ENCODE measurements around the gene EDNRA.

EDNRA gene

DNA sequence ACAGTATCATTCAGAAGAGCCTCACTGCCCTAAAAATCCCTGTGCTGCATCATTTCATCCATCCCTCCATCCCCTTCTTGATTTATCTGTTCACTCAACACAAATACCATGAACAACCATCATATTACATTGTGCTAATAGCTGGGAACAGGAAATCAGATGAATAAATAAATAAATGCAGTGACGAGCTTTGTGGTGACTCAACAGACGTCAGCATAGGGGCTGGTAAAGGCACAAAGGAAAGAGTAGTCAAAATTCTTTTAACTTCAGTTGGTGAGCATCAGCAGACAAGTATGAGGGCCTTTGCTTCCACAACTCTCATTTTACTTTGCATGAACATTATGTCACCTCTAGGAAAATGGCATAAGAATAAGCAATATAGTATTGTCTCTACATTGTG is 65.5 kb downstream of the EDNRA start:
- DNase-seq: no peak

DNA sequence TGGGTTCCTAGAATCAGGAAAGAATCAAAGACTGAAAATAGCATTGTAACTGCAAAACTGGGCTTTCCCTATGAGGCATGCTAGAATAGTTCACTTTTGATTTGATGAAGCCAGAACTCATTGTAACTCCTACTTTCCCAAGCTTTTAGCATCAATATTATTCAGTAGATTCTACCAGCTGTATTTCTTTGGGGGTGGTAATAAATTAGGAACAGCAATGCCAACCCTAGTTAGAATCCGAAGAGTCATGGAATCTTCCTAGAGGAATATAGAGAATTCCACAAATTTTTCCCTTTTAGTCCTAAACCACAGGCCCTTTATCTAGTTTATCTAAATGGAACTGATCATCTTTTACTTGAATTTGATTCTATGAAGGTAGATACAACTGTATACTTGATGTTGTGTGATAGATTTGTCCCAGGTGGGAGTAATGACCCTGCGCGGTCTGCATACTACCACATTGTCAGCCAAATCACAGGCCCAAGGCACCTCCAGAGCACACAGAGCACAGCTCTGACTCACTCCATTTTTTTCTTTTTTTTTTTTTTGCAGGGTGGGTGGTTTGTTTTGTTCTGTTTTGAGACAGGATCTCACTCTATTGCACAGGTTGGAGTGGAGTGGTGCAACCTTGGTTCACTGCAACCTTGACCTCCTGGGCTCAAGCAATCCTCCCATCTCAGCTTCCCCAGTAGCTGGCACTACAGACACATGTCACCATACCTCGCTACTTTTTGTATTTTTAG is 66.6 kb downstream of the EDNRA start:
- no peak for DNase-seq

DNA sequence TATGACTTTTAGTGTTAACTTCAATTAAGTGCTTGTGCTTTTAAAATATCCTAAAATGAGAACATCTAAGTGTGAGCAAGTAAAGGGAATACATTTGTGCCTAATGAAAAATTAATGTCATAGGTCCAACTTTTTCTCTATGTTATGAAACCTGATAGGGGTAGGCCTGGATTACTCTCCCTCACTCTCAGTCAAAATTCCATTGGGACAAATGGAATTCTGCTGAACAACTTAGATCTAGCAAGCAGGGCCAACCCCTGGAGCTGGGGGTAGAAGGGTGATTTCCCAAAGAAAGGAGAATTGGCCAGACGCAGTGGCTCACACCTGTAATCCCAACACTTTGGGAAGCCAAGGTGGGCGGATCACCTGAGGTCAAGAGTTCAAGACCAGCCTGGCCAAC is 67.4 kb downstream of the EDNRA start:
- no peak for DNase-seq

DNA sequence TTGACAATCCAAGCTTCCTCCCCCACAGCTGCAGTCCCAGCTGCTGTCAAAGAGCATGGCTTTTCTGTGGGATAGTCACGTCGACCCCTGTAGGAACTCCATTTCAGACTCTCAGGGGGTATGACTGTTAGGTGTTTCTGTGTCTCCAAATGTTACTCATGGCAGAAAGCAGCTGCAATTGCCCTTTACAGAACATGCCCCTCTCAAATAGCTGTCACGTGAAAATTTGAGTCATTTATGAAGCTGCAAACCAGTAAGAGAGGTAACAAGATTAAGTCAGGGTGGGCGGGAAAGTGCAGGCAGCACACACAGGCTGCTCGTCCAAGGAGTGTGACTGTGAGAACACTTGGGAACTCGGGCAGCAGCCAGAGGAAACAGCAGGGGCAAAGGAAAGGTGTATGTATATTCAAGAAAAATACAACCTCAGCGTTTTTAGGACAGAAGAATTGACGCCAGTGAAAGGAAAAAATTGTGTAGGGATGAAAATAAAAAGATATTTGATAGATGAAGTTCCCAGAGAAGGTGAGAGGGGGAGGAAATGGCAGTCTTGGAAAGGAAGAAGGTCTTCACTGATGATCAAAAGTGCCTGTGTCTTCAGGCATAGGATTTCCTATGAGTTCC is 69.8 kb downstream of the EDNRA start:
- no peak for DNase-seq

DNA sequence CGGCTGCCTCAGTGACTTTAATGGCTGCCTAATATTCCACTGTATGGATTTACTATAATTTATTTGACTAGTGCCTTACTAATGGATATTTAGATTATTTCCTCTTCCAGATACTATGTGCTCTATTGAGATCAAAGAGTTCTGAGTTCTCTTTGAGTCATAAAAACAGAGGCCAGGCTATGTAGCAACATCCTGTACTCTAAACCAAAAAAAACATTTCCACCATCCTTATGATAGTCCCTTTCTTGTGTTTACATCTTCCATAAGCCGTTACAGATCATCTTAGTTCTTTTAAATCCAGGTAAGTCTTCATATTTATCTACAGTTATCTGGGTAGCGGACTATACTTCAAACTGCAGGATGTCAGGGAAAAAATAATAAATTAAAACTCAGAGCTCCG is 79.7 kb downstream of the EDNRA start:
- DNase-seq: no peak

DNA sequence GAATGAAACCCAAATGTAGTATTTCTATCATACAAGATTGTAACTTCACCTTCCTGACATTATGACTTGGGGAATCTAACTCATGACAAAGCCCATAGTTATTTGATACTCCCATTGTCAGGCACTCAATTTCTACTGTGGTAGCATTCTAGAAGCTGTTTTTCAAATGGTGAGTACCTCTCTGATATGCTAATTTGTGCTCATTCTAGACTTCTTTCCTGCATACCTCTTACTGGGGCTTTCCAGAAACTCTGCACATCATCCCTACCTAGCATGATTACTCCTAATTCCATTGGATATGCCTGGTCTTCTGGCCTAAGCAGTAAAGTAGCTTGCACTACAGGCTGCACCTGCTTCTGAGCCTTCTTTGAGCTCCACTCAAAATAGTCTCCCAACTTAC is 85.9 kb downstream of the EDNRA start:
- DNase-seq: no peak

DNA sequence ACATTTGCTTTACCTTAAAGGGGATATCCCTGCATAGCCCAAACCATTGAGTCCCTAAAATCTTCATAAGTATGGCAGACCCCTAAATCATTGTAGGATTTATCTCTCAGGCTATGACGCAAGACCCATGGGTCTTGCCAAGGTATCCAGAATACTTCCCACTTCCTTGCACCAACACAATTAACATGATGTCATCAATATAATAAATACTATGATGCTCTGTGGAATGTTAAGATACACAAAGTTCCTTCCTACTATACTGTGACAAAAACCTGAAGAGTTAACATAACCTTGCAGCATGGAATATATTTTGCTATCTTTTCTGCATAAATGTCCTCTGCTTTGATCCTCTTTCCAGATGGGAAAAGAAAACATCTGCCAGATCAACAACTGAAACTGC is 86.4 kb downstream of the EDNRA start:
- DNase-seq: no peak

DNA sequence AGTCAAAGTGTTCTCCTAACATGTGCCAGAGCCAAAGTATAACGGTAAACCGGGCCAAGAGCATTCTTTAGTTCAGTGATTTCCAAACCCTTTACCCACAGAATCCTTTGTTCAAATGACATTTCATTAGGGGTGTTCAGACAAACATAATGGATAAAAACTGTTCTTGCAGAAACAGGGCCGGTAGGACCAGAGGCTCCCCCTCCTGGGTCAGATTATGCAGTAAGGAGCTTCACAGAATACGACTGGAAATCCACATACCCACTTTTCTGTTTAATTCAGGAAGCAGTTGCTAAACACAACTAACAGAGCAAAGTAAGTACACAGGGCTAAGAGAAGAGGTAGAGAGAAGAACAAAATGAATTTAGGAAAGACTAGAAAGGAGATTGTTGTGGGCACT is 89.7 kb downstream of the EDNRA start:
- no peak for DNase-seq

DNA sequence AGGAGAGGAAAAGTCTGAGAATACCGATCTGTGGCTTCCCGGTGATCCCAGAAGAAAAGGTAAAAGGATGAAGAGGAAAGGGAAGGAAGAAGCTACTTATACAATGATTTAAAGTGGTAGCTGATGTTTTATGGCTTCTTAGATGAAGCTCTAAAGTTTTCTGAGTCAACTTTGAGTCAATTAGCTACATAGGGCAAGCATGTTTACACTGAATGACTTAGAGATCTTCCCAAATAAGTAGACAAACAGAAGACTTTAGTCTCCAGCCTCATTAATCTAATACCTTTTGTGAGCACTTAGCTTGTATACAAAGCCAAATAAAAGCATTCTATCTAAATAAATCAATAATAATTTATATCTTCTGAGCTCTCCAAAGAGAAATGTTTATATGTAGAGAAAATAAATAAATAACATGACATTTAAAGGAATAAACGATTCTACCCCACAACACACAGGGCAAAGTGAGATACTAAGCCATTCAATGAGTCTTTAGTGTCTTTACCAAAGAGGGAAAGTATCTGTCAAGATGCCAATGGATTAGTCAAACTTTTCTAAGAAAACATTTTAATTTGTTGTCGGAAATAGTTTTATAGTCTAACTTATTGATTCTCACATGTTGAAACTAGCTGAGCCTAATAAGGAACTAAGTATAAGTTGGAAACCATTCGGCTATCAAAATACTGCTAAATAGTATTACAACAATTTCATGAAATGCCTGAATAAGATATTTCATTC is 90.3 kb downstream of the EDNRA start:
- DNase-seq: no peak

DNA sequence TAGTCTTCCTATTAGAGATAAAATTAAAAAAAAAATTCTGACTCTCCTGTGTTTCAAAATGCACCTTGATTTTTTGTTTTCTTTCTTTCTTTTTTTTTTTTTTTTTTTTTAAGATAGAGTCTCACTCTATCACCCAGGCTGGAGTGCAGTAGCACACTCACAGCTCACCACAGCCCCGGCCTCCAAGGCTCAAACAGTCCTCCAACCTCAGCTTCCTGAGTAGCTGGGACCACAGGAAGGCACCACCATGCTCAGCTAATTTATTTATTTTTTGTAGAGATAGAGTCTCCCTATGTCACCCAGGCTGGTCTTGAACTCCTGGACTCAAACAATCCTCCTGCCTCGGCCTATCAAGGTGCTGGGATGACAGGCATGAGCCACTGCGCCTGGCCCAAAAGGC is 95.2 kb downstream of the EDNRA start:
- no peak for DNase-seq

DNA sequence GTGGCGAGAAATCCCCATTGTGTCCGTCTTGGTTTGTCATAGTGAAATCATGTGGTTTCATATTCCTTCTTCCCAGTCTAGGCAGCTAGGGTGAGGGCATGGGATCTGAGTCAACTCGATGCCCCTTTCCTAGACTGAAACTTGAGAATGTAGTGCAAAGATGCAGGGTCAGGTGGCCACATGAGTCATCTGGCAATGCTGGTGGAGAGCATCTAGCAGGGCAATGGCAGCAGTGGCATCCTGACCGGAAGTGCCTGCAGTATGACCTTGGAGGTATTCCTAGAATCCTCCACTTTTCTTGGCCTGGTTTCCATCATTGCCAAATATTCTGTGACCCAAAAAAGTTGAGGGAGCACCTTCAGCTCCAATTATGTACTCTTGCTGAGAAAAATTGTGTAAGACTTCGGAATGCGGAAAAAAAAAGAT is 97.2 kb downstream of the EDNRA start:
- no peak for DNase-seq

DNA sequence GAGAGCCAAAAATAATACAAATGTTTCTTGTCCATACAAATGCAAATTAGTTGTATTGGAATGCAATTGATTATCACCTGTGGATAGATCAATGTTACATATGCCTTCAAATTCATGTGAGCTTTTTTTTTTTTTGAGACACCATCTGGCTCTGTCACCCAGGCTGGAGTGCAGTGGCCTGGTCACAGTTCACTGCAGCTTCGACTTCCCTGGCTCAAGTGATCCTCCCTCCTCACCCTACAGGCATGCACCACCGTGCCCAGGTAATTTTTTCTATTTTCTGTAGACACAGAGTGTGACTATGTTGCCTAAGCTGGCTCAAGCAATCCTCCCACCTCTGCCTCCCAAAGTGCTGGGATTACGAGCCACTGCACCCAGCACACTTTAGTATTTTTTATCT is 97.7 kb downstream of the EDNRA start:
- no peak for DNase-seq

DNA sequence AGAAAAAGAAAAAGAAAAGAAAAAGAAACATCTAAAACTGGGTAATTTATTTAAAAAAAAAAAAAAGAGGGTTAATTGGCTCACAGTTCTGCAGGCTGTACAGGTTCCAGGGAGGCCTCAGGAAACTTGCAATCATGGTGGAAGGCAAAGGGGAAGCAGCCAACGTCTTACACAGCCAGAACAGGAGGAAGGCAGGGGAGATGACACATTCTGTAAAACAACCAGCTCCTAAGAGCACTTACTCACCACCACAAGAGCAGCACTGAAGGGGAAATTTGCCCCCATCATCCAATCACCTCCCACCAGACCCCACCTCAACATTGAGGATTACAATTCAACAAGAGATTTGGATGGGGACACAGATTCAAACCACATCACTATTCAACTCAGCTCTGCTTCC is 99.5 kb downstream of the EDNRA start:
- DNase-seq: no peak

DNA sequence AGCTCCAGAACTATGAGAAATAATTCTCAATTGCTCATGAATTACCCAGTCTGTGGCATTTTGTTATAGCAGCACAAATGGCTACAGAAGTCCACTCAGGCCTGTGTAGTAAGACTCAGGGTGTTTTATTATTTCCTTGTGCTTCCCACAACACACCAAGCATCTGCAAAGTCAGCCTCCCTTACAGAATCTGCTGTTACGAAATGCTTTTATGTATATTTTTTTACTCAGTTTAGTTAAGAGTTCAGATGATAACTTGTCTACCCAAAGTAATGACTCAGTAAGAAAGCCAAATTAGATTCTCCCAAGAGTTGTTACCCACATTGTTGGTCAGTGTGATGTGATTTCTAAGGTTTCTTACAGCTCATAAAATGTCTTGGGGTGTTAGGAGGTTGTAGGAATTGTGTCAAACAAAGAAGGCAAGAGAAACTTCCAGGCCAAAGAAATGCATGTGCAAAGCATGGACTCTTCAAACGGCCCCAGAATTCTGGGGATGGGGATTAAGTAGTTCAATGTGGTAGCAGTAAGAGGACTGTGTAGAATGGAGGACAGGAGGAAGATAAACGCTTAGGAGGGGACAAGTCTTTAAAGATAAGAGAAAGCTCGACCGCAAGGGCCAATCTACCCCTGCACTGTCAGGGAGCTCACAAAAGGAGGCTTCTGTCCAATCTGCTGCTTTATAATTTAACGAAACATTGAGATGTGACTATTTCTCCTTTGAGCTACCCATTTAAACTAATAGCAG is 100.9 kb downstream of the EDNRA start:
- no peak for DNase-seq

DNA sequence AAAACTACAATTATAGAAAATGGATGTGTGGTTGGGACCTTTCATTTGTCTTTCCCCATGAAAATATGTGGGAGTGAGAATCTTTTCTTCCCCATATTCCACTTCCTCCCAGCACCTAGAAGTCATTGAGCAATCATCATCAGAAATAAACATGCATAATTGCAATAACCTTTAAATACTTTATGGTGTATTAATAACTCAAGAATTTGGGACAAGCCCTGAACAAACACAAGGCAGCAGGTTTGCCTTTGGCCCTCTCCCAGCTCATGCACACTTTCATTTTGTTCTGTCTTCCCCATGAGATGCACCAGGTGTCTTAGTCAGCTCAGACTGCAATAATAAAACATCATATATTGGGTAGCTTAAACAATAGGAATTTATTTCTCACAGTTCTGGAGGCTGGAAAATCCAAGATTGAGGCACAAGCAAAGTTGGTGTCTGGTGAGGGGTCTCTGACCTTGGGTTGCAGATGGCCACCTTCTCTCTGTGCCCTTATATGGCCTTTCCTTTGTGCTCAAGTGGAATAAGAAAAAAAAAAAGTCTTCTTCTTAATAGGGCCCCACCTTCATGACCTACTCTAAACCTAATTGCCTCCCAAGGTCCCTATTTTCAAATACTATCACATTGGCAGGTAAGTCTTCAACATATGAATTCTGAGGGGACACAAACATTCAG is 101.6 kb downstream of the EDNRA start:
- no peak for DNase-seq

DNA sequence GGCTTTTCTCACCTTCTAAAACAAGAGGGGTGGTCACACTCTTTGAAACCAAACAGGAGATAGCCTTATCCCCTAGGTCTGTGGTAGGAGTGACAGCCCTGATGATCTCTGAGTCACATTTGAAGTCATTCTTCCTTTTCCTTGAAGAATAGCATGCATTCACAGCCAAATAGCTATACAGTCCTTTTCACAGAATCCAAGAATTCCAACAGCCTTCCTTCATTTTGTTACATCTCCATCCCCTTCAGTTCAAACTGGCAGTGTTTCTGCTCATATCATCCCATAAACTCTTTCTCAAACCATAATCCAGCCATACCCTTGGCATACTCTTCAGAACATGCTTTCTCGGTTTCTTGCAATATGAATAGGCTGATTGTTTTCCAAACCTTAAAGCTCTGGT is 103.0 kb downstream of the EDNRA start:
- no peak for DNase-seq

DNA sequence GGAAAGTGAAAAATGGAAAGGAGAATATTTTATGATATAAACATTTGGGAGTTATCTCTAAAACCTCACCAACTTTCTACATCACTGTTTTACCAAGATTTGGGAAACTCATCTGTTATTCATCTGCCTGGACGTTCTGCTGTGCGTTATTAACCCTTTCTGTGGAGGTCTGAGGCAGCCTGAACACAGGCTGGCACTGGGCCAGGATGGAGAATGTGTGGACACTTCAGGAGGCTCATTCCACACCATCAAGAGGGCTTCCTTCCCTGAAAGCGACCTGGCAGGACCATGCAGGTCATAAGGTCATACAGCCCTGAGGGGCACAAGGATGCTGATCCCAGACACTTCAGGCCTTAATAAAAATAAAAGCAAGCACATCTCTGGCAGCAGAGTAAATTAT is 105.1 kb downstream of the EDNRA start:
- DNase-seq: no peak

DNA sequence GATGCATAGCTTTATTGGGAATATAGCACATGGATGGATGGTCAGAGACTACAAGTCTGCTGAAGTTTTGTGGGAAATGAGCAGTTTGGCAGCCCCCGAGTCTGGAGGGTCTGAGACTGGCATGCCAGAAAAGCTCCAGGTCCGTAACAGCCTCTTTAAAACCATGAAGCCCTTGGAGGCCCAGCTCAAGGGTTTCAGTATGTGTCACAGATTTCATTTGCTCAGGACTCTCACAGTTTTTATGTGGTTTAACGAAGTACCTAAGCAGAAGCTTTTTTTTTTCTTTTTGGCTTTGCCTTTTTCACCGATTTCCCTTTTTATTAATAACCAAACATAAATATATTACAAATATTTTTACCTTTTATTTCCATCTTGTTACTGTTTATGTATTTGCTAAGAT is 105.7 kb downstream of the EDNRA start:
- DNase-seq: no peak

DNA sequence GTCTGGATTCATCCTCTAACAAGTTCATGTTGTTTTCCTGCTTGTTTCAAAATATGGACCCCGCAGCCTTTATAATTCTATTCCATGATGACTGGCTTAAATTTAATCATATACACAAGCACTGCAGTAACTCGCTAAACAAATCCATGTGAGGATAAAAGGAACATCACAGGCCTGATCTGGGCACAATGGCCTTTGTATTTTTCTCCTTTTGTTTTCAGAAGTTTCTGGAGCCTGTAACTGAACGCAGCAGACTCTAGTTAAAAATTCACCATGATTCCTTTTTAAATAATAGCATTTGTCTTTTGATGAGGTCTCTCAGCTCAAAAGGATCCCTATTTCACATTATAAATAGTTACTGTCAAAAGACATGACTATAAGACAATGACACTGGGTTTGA is 106.1 kb downstream of the EDNRA start:
- DNase-seq: no peak

DNA sequence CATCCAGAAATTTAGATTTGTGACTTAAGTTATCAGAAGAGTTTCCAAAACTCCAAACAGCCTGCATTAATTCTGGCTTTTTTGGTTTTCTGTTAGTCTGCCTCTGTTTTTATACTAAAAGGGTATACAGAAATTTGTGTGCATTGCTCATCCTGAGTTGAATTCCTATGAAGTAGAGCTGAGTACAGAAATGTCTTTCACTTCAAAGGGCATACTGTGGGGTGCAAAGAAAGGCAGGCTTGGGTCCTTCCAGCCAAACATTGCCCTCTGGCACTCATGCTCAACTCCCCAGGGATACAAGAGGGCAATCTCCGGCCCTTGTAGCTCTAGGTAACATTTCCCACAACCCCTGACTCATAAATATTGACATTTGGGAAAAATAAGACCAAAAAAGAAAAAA is 108.7 kb downstream of the EDNRA start:
- no peak for DNase-seq

DNA sequence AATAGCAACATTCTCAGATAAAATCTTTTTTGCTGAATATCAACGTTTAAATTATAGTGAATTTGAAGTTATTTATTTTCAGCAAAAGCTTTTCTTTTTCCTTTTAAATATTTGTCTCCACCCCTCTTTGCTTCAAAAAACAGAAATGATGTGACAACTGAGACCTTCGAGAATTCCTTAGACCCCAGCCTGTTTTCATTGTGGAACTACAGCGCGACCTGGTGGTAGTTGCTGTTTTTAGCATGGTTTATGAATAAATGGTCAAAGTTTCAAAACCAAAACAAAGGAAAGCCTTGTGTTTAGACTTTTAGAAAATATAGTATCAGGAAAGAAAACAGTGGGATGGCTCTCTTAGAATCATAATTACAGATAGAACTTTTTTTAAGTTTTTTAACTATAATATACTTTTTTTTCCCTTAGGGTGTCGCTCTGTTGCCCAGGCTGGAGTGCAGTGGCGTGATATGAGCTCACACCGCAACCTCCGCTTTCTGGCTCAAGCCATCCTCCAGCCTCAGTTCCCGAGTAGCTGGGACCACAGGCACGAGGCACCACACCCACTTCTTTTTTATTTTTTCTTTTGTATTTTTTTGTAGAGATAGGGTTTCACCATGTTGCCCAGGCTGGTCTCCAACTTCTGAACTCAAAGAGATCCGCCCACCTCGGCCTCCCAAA is 109.5 kb downstream of the EDNRA start:
- DNase-seq: peak; percentile 29

DNA sequence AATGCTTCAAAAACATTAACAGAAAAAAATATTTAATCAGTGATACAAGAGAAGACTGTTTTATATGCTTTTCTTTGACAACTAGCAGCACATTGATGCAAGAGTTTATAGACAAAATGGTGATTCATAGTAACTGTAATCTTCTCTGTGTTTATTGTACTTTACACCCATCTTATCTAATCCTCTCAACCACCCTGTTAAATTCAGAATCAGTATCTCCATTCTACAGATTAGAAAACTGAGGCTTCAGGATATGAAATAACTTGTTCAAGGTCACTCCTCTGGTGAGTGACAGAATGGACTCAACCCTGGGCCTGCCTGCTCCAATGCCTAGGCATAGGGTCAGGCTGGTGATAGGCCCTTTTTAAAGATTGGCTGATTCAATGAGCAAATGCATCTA is 110.2 kb downstream of the EDNRA start:
- DNase-seq: no peak
